HCT116 (cell line): ENCODE results near the gene COMMD1. TPM values are rescaled to one million over a fixed set of nuclear protein-coding genes. Genes with fewer than 3 reads are reported as not detected.

Experiments
- ATAC-seq: fragments of 200-7000 bp; cut with Tn5 transposase; 2 replicates; pipeline ENCODE4 v1.9.1; 2020; ENCODE audit warnings: mild to moderate bottlenecking, moderate library complexity
- BruUV-seq: library from RNA; stranded (reverse); fragments of 400-500 nt; replicated peaks from 2 replicates; lab custom pipeline; 2021; lab: Mats Ljungman, UMichigan
- CTCF ChIA-PET: fragments of 300-600 bp; sonication (Branson Sonifier 250); formaldehyde crosslinking; loops from one replicate; lab custom pipeline; 2021; ENCODE audit warnings: antibody characterized with exemption; lab: Charles Lee
- POLR2A ChIA-PET: fragments of 300-600, 350-600 bp; sonication (Branson Sonifier 250); formaldehyde crosslinking; loops from one replicate; lab custom pipeline; 2021; ENCODE audit warnings: antibody characterized with exemption; lab: Charles Lee
- RAD21 ChIA-PET, 2 experiments: fragments of 300-600 bp; sonication (Branson Sonifier 250); formaldehyde crosslinking; loops; one replicate each; lab custom pipeline; 2023; ENCODE audit warnings: low total read pairs in 2 of 2; ENCODE audit not compliant: uncharacterized antibody in 2 of 2, unreplicated experiment in 2 of 2, low non-redundant PET in 1 of 2; lab: Charles Lee
- DNase-seq: peaks from one replicate; pipeline ENCODE4 v3.0.0-alpha.2; 2010; ENCODE audit warnings: low read depth, low spot score
- H2AFZ ChIP-seq: fragments of 200-600 bp; shearing (Covaris generic), sonication (generic); 2 replicates; pipeline ENCODE4 v1.6.1; 2017; ENCODE audit warnings: low read depth, mixed run types, mixed read lengths, antibody characterized with exemption, low read length; ENCODE audit not compliant: poor library complexity, severe bottlenecking
- H3K27ac ChIP-seq: 2 replicates; pipeline ENCODE4 v1.5.1; 2012; ENCODE audit warnings: low read depth, low read length
- H3K27me3 ChIP-seq: fragments of 200-600 bp; sonication (generic); 2 replicates; pipeline ENCODE4 v1.6.1; 2016; ENCODE audit warnings: mixed run types, low read length, mixed read lengths; ENCODE audit not compliant: insufficient read depth
- H3K36me3 ChIP-seq, 2 experiments: fragments of 200-500 bp in 1 of 2; fragments of 200-600 bp in 1 of 2; sonication (Bioruptor generic) in 1 of 2; sonication (generic) in 1 of 2; 2 replicates each; pipeline versions ENCODE4 v1.5.1 to v1.6.1; 2014 to 2016; ENCODE audit warnings: low read length in 2 of 2, inconsistent platforms in 1 of 2, mixed read lengths in 1 of 2, mixed run types in 1 of 2; ENCODE audit not compliant: insufficient read depth in 2 of 2, control insufficient read depth in 1 of 2
- H3K4me1 ChIP-seq, 2 experiments: fragments of 200-600 bp in 1 of 2; sonication (generic) in 1 of 2; 2 replicates each; pipeline versions ENCODE4 v1.5.1 to v1.6.1; 2012 to 2017; ENCODE audit warnings: low read length in 2 of 2, inconsistent platforms in 1 of 2, mild to moderate bottlenecking in 1 of 2, mixed read lengths in 1 of 2, mixed run types in 1 of 2, moderate library complexity in 1 of 2; ENCODE audit not compliant: insufficient read depth in 2 of 2, control insufficient read depth in 1 of 2
- H3K4me2 ChIP-seq: fragments of 200-600 bp; sonication (generic); 2 replicates; pipeline ENCODE4 v1.6.1; 2017; ENCODE audit warnings: mixed run types, low read length, mixed read lengths
- H3K4me3 ChIP-seq, 2 experiments: fragments of 200-600 bp in 1 of 2; sonication (generic) in 1 of 2; replicated peaks in 1 of 2; 2 replicates each; pipeline ENCODE4 v1.5.1; 2011 to 2016; ENCODE audit warnings: low read length in 2 of 2, control low read depth in 1 of 2, low read depth in 1 of 2, mild to moderate bottlenecking in 1 of 2, mixed read lengths in 1 of 2, mixed run types in 1 of 2
- H3K79me2 ChIP-seq: fragments of 200-600 bp; sonication (generic); 2 replicates; pipeline ENCODE4 v1.6.1; 2017; ENCODE audit warnings: mild to moderate bottlenecking, mixed run types, low read length, moderate library complexity, mixed read lengths; ENCODE audit not compliant: insufficient read depth
- H3K9ac ChIP-seq: fragments of 200-600 bp; sonication (generic); 2 replicates; pipeline ENCODE4 v1.6.1; 2016; ENCODE audit warnings: low read length, mixed read lengths
- H3K9me2 ChIP-seq: fragments of 200-600 bp; sonication (generic), shearing (Covaris generic); 2 replicates; pipeline ENCODE4 v1.6.1; 2017; ENCODE audit warnings: mixed run types, mild to moderate bottlenecking, moderate library complexity; ENCODE audit not compliant: insufficient read depth
- H3K9me3 ChIP-seq, 2 experiments: fragments of 200-500 bp in 1 of 2; fragments of 200-600 bp in 1 of 2; sonication (Bioruptor generic) in 1 of 2; sonication (generic) in 1 of 2; 2 replicates each; pipeline ENCODE4 v1.6.1; 2014 to 2017; ENCODE audit warnings: low read length in 2 of 2, mixed read lengths in 2 of 2, inconsistent platforms in 1 of 2, low read depth in 1 of 2, mild to moderate bottlenecking in 1 of 2, mixed run types in 1 of 2, moderate library complexity in 1 of 2; ENCODE audit not compliant: control insufficient read depth in 1 of 2, insufficient read depth in 1 of 2
- H4K20me1 ChIP-seq: fragments of 200-600 bp; sonication (generic), shearing (Covaris generic); 2 replicates; pipeline ENCODE4 v1.6.1; 2017; ENCODE audit warnings: mixed run types, mild to moderate bottlenecking, moderate library complexity; ENCODE audit not compliant: insufficient read depth
- ATF3 ChIP-seq: IDR thresholded peaks from 2 replicates; pipeline ENCODE4 v1.6.1; 2012
- CEBPB ChIP-seq: IDR thresholded peaks from 2 replicates; pipeline ENCODE4 v1.6.1; 2012; ENCODE audit warnings: low read depth
- EGR1 ChIP-seq: IDR thresholded peaks from 2 replicates; pipeline ENCODE4 v1.6.1; 2012; ENCODE audit warnings: low read depth
- EZH2 ChIP-seq: fragments of 200-600 bp; sonication (generic); IDR thresholded peaks from 2 replicates; pipeline ENCODE4 v1.6.1; 2017; ENCODE audit warnings: antibody characterized with exemption, mixed run types
- EZH2phosphoT487 ChIP-seq: fragments of 200-600 bp; IDR thresholded peaks from 2 replicates; pipeline ENCODE4 v1.6.1; 2018; ENCODE audit warnings: antibody characterized with exemption, borderline replicate concordance
- FOSL1 ChIP-seq: IDR thresholded peaks from 2 replicates; pipeline ENCODE4 v1.6.1; 2012; ENCODE audit warnings: low read depth
- MAX ChIP-seq: IDR thresholded peaks from 2 replicates; pipeline ENCODE4 v1.6.1; 2012
- POLR2A ChIP-seq: IDR thresholded peaks from 2 replicates; pipeline ENCODE4 v1.7.0; 2011; ENCODE audit warnings: borderline replicate concordance; ENCODE audit not compliant: insufficient read depth, insufficient read length; ENCODE audit errors: extremely low read depth
- RAD21 ChIP-seq: IDR thresholded peaks from 2 replicates; pipeline ENCODE4 v1.6.1; 2012; ENCODE audit warnings: low read depth, mild to moderate bottlenecking
- SIN3A ChIP-seq: IDR thresholded peaks from 2 replicates; pipeline ENCODE4 v1.6.1; 2012; ENCODE audit warnings: low read depth
- SP1 ChIP-seq: IDR thresholded peaks from 2 replicates; pipeline ENCODE4 v1.6.1; 2012; ENCODE audit warnings: low read depth
- TCF7L2 ChIP-seq: IDR thresholded peaks from 2 replicates; pipeline ENCODE4 v1.7.0; 2011; ENCODE audit warnings: borderline replicate concordance, inconsistent platforms; ENCODE audit not compliant: insufficient read depth, insufficient read length; ENCODE audit errors: extremely low read depth
- YY1 ChIP-seq: IDR thresholded peaks from 2 replicates; pipeline ENCODE4 v1.6.1; 2011; ENCODE audit warnings: low read length, low read depth, moderate library complexity, mild to moderate bottlenecking; ENCODE audit not compliant: insufficient replicate concordance; ENCODE audit errors: extremely low read depth
- ZBTB33 ChIP-seq: IDR thresholded peaks from 2 replicates; pipeline ENCODE4 v1.6.1; 2011; ENCODE audit warnings: mild to moderate bottlenecking, low read length, moderate library complexity; ENCODE audit not compliant: insufficient replicate concordance; ENCODE audit errors: extremely low read depth
- ZFX ChIP-seq: fragments of 450-650 bp; IDR thresholded peaks from 2 replicates; pipeline ENCODE4 v1.6.1; 2017
- ZNF274 ChIP-seq: fragments of 200-500 bp; sonication (Bioruptor generic); IDR thresholded peaks from 2 replicates; pipeline ENCODE4 v1.6.1; 2014; ENCODE audit warnings: mild to moderate bottlenecking, low read depth, low read length, inconsistent platforms
- intact Hi-C: fragments of 100-400 bp; cut with micrococcal nuclease; formaldehyde crosslinking; loops from 2 replicates; pipeline ENCODE4 v1.10.0; 2022
- total RNA-seq: library from RNA; stranded (reverse); gene quantifications from one replicate; pipeline ENCODE4 v1.2.1, GENCODE V29; 2021; ENCODE audit not compliant: unreplicated experiment
- TF ChIP-seq, protein P1 (sequence below): IDR thresholded peaks from 2 replicates; pipeline ENCODE4 v1.6.1; 2012; ENCODE audit warnings: low read depth

The COMMD1 gene
- total RNA-seq, 1 experiment from 2014 or later: 16.1 TPM

DNA sequence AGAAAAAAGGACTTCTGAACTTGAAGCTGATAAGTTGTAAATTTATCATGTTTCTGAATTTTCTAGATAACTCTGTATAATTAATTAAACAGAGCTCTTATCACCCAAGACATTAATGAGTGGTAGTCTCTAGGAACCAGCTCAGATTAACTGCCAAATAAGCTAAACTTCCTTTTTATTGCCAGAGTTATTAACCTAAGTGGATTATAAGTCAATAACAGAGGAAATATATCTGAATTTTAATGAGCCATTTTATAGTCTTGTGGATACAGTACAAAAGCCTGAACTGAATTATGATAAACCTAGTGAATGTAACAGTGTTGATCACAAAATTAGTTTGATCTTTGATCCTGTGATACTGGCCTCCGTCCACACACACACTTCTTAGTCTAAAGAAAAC is 111.5 kb downstream of the COMMD1 start:
- H3K9ac ChIP-seq: no peak overlapping the region
- no peaks in the 10 kb centered on the region for H3K9me2 ChIP-seq
- no peaks in the 10 kb centered on the region for H3K79me2 ChIP-seq
- no peak for ATAC-seq
- H3K4me3 ChIP-seq: no peak overlapping the region
- no peaks in the 10 kb centered on the region for H3K36me3 ChIP-seq
- CTCF ChIA-PET: no interaction called here
- intact Hi-C loops: no loop called here
- no peaks in the 10 kb centered on the region for H3K27me3 ChIP-seq
- H4K20me1 ChIP-seq: no peaks in the 10 kb centered on the region
- no peak overlapping the region for H2AFZ ChIP-seq
- POLR2A ChIA-PET: no interaction called here
- DNase-seq: no peak
- RAD21 ChIA-PET: no interaction called here
- TF ChIP-seq YY1 (no peak), CEBPB (no peak), TCF7L2 (no peak), POLR2A (no peak)
- H3K4me2 ChIP-seq: no peak overlapping the region
- no peak overlapping the region for H3K27ac ChIP-seq
- no TSS peak for BruUV-seq
- no peaks in the 10 kb centered on the region for H3K9me3 ChIP-seq
- H3K4me1 ChIP-seq: no peaks in the 10 kb centered on the region

DNA sequence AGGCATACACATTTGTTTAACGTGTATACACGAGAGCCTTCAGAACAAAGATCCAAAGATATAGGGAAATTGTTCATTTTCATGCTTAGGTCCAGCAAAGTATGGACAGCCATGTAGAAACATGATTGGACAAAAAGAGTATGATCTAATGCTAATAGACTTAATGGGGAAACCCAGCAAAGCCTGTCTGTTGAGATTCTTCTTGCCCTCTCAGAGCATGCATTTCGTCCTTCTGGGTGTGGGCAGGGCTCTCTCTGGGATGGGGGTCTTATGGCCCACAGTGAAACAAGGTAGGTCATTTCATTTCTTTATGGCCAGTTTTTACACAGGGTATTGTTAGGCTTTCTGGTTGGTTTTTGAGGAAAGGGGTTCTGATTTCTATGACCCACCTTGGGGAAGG is 124.4 kb downstream of the COMMD1 start:
- TF ChIP-seq EGR1 (no peak), FOSL1 (no peak), SIN3A (no peak), YY1 (no peak), EZH2 (no peak), MAX (no peak), SP1 (no peak), ZBTB33 (no peak), ATF3 (no peak), ZFX (no peak), EZH2phosphoT487 (no peak), ZNF274 (no peak), RAD21 (no peak), CEBPB (no peak)
- TF ChIP-seq, protein P1, sequence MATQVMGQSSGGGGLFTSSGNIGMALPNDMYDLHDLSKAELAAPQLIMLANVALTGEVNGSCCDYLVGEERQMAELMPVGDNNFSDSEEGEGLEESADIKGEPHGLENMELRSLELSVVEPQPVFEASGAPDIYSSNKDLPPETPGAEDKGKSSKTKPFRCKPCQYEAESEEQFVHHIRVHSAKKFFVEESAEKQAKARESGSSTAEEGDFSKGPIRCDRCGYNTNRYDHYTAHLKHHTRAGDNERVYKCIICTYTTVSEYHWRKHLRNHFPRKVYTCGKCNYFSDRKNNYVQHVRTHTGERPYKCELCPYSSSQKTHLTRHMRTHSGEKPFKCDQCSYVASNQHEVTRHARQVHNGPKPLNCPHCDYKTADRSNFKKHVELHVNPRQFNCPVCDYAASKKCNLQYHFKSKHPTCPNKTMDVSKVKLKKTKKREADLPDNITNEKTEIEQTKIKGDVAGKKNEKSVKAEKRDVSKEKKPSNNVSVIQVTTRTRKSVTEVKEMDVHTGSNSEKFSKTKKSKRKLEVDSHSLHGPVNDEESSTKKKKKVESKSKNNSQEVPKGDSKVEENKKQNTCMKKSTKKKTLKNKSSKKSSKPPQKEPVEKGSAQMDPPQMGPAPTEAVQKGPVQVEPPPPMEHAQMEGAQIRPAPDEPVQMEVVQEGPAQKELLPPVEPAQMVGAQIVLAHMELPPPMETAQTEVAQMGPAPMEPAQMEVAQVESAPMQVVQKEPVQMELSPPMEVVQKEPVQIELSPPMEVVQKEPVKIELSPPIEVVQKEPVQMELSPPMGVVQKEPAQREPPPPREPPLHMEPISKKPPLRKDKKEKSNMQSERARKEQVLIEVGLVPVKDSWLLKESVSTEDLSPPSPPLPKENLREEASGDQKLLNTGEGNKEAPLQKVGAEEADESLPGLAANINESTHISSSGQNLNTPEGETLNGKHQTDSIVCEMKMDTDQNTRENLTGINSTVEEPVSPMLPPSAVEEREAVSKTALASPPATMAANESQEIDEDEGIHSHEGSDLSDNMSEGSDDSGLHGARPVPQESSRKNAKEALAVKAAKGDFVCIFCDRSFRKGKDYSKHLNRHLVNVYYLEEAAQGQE: no peak
- Histone ChIP-seq H3K79me2 (no peaks in the 10 kb centered on the region), H3K9me2 (no peaks in the 10 kb centered on the region), H3K36me3 (no peaks in the 10 kb centered on the region), H3K4me1 (no peaks in the 10 kb centered on the region), H3K27me3 (no peaks in the 10 kb centered on the region), H3K9me3 (no peaks in the 10 kb centered on the region), H3K4me3 (no peak overlapping the region), H3K27ac (no peak overlapping the region), H3K4me2 (no peak overlapping the region), H2AFZ (no peak overlapping the region), H4K20me1 (no peaks in the 10 kb centered on the region), H3K9ac (no peak overlapping the region)
- ATAC-seq (no peak), DNase-seq (no peak)
- ChIA-PET POLR2A (no interaction called here), RAD21 (no interaction called here), CTCF (no interaction called here)
- intact Hi-C loops: no loop called here
- no TSS peak for BruUV-seq
